ENCODE results near the gene LRIF1.

Gene LRIF1

GRCh38 chr1:110903853-110904500, 59.7 kb downstream of the LRIF1 start:
- Histone ChIP-seq H3K4me3 (ENCODE audit: low read depth in 1 of 2, low read length in 2 of 2) (no peak overlapping the region), H3K27ac (ENCODE audit: low read length) (no peak overlapping the region), H3K4me2 (ENCODE audit: insufficient read depth, low read length) (no peak overlapping the region), H3K79me2 (ENCODE audit: insufficient read depth, low read length) (no peaks in the 10 kb centered on the region), H4K20me1 (ENCODE audit: insufficient read depth, low read length) (no peaks in the 10 kb centered on the region), H3K27me3 (ENCODE audit: insufficient read depth, low read length, poor library complexity) (no peaks in the 10 kb centered on the region), H3K36me3 (ENCODE audit: insufficient read depth, low read length) (peaks cover 19% of the 10 kb centered on the region), H3K4me1 (ENCODE audit: insufficient read depth, low read length) (no peaks in the 10 kb centered on the region), H2AFZ (ENCODE audit: low read depth, low read length) (no peak overlapping the region), H3K9me3 (ENCODE audit: insufficient read depth, low read length, severe bottlenecking) (no peaks in the 10 kb centered on the region), H3K9ac (ENCODE audit: low read depth, low read length) (no peak overlapping the region)
- peak; percentile 35; the same call in 1 of the 3 replicates for ATAC-seq (ENCODE audit: insufficient read depth, low read depth)
- TF ChIP-seq CTCF (IDR thresholded peaks at IDR 0.05; ENCODE audit: borderline replicate concordance, extremely low read depth, low read length, poor library complexity, severe bottlenecking): no peak
- no peak for TF ChIP-seq EZH2 (IDR thresholded peaks at IDR 0.05; ENCODE audit: borderline replicate concordance, low read depth, low read length, severe bottlenecking)
- DNase-seq: no peak

GRCh38 chr1:110902820-110903463, 60.8 kb downstream of the LRIF1 start:
- no peaks in the 10 kb centered on the region for H3K9me3 ChIP-seq (ENCODE audit: insufficient read depth, low read length, severe bottlenecking)
- no peak overlapping the region for H3K9ac ChIP-seq (ENCODE audit: low read depth, low read length)
- ATAC-seq (ENCODE audit: insufficient read depth, low read depth) (no peak), DNase-seq (no peak)
- TF ChIP-seq EZH2 (IDR thresholded peaks at IDR 0.05; ENCODE audit: borderline replicate concordance, low read depth, low read length, severe bottlenecking): no peak
- no peak for TF ChIP-seq CTCF (IDR thresholded peaks at IDR 0.05; ENCODE audit: borderline replicate concordance, extremely low read depth, low read length, poor library complexity, severe bottlenecking)
- H3K4me2 ChIP-seq (ENCODE audit: insufficient read depth, low read length): no peak overlapping the region
- no peaks in the 10 kb centered on the region for H4K20me1 ChIP-seq (ENCODE audit: insufficient read depth, low read length)
- no peak overlapping the region for H3K4me3 ChIP-seq (ENCODE audit: low read depth in 1 of 2, low read length in 2 of 2)
- H3K4me1 ChIP-seq (ENCODE audit: insufficient read depth, low read length): no peaks in the 10 kb centered on the region
- H3K36me3 ChIP-seq (ENCODE audit: insufficient read depth, low read length): peaks cover 27% of the 10 kb centered on the region
- no peaks in the 10 kb centered on the region for H3K27me3 ChIP-seq (ENCODE audit: insufficient read depth, low read length, poor library complexity)
- H3K27ac ChIP-seq (ENCODE audit: low read length): no peak overlapping the region
- no peaks in the 10 kb centered on the region for H3K79me2 ChIP-seq (ENCODE audit: insufficient read depth, low read length)
- no peak overlapping the region for H2AFZ ChIP-seq (ENCODE audit: low read depth, low read length)

- TF ChIP-seq CTCF (IDR thresholded peaks at IDR 0.05; ENCODE audit: borderline replicate concordance, extremely low read depth, low read length, poor library complexity, severe bottlenecking) (no peak), EZH2 (IDR thresholded peaks at IDR 0.05; ENCODE audit: borderline replicate concordance, low read depth, low read length, severe bottlenecking) (no peak)
- no peak overlapping the region for H3K4me2 ChIP-seq (ENCODE audit: insufficient read depth, low read length)
- no peak overlapping the region for H3K9ac ChIP-seq (ENCODE audit: low read depth, low read length)
- H3K4me3 ChIP-seq (ENCODE audit: low read depth in 1 of 2, low read length in 2 of 2): no peak overlapping the region
- H2AFZ ChIP-seq (ENCODE audit: low read depth, low read length): no peak overlapping the region
- H3K4me1 ChIP-seq (ENCODE audit: insufficient read depth, low read length): peaks cover 17% of the 10 kb centered on the region
- no peaks in the 10 kb centered on the region for H3K9me3 ChIP-seq (ENCODE audit: insufficient read depth, low read length, severe bottlenecking)
- H4K20me1 ChIP-seq (ENCODE audit: insufficient read depth, low read length): no peaks in the 10 kb centered on the region
- ATAC-seq (ENCODE audit: insufficient read depth, low read depth): no peak
- DNase-seq: no peak
- H3K36me3 ChIP-seq (ENCODE audit: insufficient read depth, low read length): peaks cover 59% of the 10 kb centered on the region
- no peaks in the 10 kb centered on the region for H3K79me2 ChIP-seq (ENCODE audit: insufficient read depth, low read length)
- H3K27me3 ChIP-seq (ENCODE audit: insufficient read depth, low read length, poor library complexity): no peaks in the 10 kb centered on the region
- no peak overlapping the region for H3K27ac ChIP-seq (ENCODE audit: low read length)
Measured at GRCh38 chr1:110899458-110899843, 64.3 kb downstream of the LRIF1 start.

All from DND-41 (cell line).